BE2C (cell line): Measurements from ENCODE around the gene TTLL10.
"Not testable (repeated sequence)": the region's sequence is repeated elsewhere in the genome, so short reads cannot be mapped to it uniquely, and the experiment has no call there.

ENCODE experiments used
- DNase-seq: peaks from one replicate; pipeline ENCODE4 v3.0.0-alpha.2; 2020
- H3K27me3 ChIP-seq: fragments of 250-450 bp; sonication (Bioruptor Pico); 2 replicates; pipeline ENCODE4 v1.5.1; 2020; ENCODE audit warnings: mild to moderate bottlenecking
- H3K36me3 ChIP-seq: fragments of 250-450 bp; sonication (Bioruptor Pico); 2 replicates; pipeline ENCODE4 v1.5.1; 2020; ENCODE audit warnings: mild to moderate bottlenecking
- H3K4me1 ChIP-seq: fragments of 250-450 bp; sonication (Bioruptor Pico); 2 replicates; pipeline ENCODE4 v1.5.1; 2020
- H3K4me3 ChIP-seq: 2 replicates; pipeline ENCODE4 v1.5.1; 2011; ENCODE audit warnings: low read depth, low read length
- H3K9me3 ChIP-seq: fragments of 250-450 bp; sonication (Bioruptor Pico); 2 replicates; pipeline ENCODE4 v1.5.1; 2020
- CTCF ChIP-seq: IDR thresholded peaks from 2 replicates; pipeline ENCODE4 v1.5.1; 2012; ENCODE audit warnings: mild to moderate bottlenecking, low read depth, low read length

TTLL10 gene

DNA sequence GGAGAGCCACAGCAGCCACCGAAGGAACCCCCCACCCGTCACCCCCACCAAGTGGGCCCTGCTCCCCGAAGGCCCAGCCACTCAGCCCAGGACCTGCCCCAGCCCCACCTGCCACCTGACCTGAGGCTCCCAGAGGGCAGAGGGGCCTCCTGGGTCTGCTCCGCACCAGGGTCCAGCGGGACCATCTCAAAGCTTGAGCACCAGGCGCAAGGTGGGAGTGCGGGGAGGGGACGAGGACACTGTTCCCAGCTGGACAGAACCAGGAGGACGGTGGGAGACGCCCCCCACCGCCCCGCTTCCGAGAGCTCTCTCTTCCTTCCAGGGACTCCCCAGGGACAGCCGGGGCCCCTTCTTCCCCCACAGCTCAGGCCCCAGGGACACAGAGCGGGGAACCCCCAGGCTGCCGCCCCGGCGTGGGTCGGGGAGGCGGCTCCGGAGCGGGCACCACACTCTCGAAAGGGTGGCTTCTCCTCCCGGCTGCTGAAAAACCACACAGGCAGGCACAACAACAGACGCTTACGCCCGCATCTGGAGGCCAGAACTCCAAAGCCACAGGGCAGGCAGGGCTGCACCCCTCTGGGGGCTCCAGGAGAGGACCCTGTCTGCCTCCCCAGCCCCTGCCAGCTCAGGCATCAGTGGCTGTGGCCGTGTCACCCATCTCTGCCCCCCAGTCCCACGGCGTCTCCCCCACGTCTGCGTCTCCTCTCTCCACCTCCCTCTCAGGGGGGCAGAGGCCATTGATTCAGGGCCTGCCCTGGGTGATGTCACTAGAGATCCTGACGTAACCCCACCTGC, 1.9 kb upstream of the TTLL10 start:
- no peak for TF ChIP-seq CTCF
- DNase-seq: peak; percentile 9
- Histone ChIP-seq H3K4me1 (no peaks in the 10 kb centered on the region), H3K27me3 (peaks cover 50% of the 10 kb centered on the region), H3K9me3 (no peaks in the 10 kb centered on the region), H3K36me3 (no peaks in the 10 kb centered on the region), H3K4me3 (no peak overlapping the region)

- no peaks in the 10 kb centered on the region for H3K4me1 ChIP-seq
- no peaks in the 10 kb centered on the region for H3K36me3 ChIP-seq
- H3K27me3 ChIP-seq: peaks cover 56% of the 10 kb centered on the region
- no peak for DNase-seq
- no peak overlapping the region for H3K4me3 ChIP-seq
- TF ChIP-seq CTCF: no peak
- no peaks in the 10 kb centered on the region for H3K9me3 ChIP-seq
These were observed 453 bp upstream of the TTLL10 start for GRCh38 chr1:1173061-1173792.

DNA sequence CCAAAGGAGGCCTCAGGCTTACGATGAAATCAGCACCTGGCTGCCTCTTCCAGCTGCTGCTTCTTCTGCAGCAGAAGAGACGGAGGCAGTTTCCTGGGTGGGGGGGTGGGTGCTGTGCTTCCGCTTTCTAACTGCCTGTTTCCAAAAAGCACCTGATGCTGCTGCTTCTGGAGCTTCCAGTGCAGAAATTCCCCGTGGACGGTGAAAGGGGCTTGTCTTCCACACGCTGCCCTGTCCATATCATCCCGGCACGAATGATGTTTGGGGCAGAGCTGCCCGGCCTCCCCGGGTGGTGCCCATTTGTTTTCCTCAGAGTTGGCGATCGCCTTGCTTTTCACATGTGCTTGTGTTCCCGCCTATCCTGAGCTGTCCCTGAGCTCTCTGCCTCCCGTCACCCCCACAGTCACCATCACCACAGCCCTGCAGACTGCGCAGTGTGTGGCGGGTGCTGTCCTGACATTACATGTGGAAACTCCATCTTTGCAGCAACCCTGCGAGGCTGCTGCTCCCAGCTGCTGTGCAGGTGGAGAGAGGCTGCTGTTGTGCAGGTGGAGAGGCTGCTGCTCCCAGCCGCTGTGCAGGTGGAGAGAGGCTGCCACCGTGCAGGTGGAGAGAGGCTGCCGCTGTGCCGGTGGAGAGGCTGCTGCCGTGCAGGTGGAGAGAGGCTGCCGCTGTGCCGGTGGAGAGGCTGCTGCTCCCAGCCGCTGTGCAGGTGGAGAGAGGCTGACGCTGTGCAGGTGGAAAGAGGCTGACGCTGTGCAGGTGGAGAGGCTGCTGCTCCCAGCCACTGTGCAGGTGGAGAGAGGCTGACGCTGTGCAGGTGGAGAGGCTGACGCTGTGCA, 1.8 kb downstream of the TTLL10 start:
- Histone ChIP-seq H3K4me1 (no peaks in the 10 kb centered on the region), H3K27me3 (peaks cover 43% of the 10 kb centered on the region), H3K9me3 (no peaks in the 10 kb centered on the region), H3K36me3 (no peaks in the 10 kb centered on the region), H3K4me3 (no peak overlapping the region)
- TF ChIP-seq CTCF: no peak
- peak; percentile 3 for DNase-seq

GRCh38 chr1:1176063-1176761, 2.5 kb downstream of the TTLL10 start:
- H3K4me1 ChIP-seq, H3K36me3 ChIP-seq, H3K4me3 ChIP-seq, H3K9me3 ChIP-seq: not testable (repeated sequence)
- peak; percentile 8 for DNase-seq
- peaks cover 38% of the 10 kb centered on the region for H3K27me3 ChIP-seq

DNA sequence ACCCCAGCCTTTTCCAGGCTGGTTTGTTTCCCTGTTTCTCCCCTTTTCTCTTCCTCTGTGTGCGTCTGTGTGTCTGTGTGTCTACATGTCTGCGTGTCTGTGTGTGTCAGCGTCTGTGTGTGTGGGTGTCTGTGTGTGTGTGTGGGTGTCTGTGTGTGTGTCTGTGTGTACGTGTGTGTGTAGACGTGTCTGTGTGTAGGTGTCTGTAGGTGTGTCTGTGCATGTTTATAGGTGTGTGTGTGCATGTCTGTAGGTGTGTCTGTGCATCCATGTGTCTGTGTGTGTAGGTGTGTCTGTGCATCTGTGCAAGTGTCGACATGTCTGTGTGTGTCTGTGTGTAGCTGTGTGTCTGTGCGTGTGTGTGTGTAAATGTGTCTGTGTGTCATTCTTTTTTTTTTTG, 3.3 kb downstream of the TTLL10 start:
- no peak for DNase-seq
- H3K27me3 ChIP-seq: peaks cover 36% of the 10 kb centered on the region
- H3K4me3 ChIP-seq: no peak overlapping the region
- H3K9me3 ChIP-seq: no peaks in the 10 kb centered on the region
- no peaks in the 10 kb centered on the region for H3K36me3 ChIP-seq
- TF ChIP-seq CTCF: no peak
- H3K4me1 ChIP-seq: no peaks in the 10 kb centered on the region
